Measurements from ENCODE around the gene MCUB. TPM values are rescaled to one million over a fixed set of nuclear protein-coding genes. Genes with fewer than 3 reads are reported as not detected.

Gene MCUB
- total RNA-seq, 2 donors from 2014 or later = 25.9 to 27.7 TPM

- intact Hi-C loops (cut with DNase I) = no loop called here
- ATAC-seq (peak; percentile 44 to 69), DNase-seq (no peak)
These were observed 51.1 kb downstream of the MCUB start for GRCh38 chr4:109611045-109611646.

DNA sequence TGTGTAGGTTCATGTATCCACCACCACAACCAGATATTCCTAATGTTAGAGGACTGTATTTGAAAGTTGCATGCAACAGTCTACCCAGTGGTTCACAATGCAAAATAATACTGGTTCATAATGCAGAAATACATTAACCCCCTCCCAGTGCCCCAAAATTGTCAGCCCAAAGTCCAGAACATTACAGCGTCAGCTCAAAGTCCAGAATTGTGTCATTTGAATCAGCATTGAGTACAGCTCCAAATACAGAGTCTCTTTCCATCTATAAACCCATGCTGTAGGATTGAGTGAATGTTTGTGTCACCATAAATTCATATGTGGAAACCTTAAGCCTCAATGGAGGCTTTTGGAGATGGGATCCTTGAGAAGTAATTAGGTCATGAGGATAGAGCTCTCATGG is 54.0 kb downstream of the MCUB start:
- intact Hi-C loops (cut with DNase I) = no loop called here
- no peak for ATAC-seq
- DNase-seq = no peak

- ATAC-seq (no peak), DNase-seq (no peak)
- intact Hi-C loops (cut with DNase I) = no loop called here
These were observed 54.4 kb downstream of the MCUB start for GRCh38 chr4:109614466-109614865.

DNA sequence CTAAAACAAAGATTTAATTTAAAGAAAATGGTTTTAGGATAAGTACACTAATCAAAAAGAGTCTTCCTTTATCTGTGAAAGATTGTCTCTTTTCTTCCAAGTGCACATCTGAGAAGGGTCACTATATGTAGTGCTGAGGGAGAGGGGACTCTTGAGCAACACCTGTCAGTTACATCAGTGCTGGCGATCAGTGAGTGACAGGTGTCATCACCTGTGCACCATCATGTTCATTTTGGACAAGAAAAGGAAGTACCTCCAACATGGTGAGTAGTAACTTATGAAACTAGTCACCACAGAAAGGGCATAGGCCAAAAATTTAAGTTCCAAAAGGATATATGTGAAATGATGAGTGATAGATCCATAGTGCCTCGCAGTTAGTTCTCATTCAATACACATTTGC is 55.7 kb downstream of the MCUB start:
- no peak for ATAC-seq
- intact Hi-C loops (cut with DNase I) = no loop called here
- no peak for DNase-seq

DNA sequence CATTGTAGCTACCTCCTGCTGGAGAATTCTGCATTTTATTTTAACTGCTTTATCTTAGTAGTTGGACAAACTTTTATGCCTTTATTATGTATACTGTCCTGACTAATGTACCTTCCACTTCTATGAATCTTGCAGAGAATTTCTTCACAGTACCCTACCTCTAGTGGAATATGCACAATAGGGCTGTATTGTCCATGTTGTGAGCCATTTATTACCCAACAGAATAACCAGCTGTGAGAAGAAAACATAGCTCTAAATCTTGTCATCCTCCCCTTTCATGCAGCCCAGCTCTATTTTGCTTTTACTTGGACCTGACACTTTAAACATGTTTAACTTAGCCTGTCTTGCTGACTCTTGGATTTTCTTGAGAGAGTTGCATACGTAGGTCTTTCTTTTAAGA is 56.2 kb downstream of the MCUB start:
- intact Hi-C loops (cut with DNase I) = no loop called here
- no peak for ATAC-seq
- no peak for DNase-seq

GRCh38 chr4:109622626-109623025 is 62.6 kb downstream of the MCUB start:
- intact Hi-C loops (cut with DNase I) = no loop called here
- DNase-seq (no peak), ATAC-seq (no peak)

DNA sequence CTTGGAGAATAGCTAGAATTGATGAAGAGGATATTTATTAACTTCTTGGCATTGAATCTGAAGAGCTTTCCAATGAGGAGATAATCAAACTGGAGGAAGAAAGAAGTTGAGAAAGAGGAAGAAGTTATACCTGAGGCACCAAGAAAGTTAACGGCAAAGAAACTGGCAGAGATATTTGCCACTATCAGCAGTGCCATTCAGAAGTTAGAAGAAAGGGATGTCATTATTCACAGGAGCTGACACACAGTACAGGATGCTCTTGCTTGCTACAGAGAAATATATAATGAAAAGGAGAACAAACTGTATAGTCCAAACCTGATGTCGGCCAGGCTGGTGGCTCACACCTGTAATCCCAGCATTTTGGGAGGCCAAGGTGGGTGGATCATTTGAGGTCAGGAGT is 64.5 kb downstream of the MCUB start:
- ATAC-seq (no peak), DNase-seq (no peak)
- intact Hi-C loops (cut with DNase I) = no loop called here

- intact Hi-C loops (cut with DNase I) = no loop called here
- ATAC-seq (no peak), DNase-seq (no peak)
These were observed 67.3 kb downstream of the MCUB start for GRCh38 chr4:109627361-109627760.

DNA sequence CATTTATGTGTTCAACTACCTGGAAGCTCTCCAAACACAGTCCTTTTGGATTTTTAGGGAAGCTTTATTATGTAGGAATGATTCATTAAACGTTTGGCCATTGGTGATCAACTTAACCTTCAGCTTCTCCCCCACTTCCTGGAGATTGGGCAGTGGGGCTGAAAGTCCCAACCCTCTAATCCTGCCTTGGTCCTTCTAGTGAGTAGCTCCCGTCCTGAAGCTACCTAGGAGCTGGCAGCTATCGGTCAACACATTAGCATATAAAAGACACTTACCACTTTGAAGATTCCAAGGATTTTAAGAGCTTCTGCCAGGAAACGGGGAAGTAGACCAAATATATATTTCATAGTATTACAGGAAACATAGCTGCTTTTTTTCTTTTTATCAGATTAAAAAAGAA is 69.7 kb downstream of the MCUB start:
- intact Hi-C loops (cut with DNase I) = no loop called here
- no peak for DNase-seq

GRCh38 chr4:109631532-109632108 is 71.6 kb downstream of the MCUB start:
- intact Hi-C loops (cut with DNase I) = no loop called here
- peak in 1 of 2 donors; percentile 93 for ATAC-seq
- peak; percentile 45 for DNase-seq

More for the DNA sequence above, 69.7 kb downstream of the MCUB start:
- no peak for ATAC-seq

DNA sequence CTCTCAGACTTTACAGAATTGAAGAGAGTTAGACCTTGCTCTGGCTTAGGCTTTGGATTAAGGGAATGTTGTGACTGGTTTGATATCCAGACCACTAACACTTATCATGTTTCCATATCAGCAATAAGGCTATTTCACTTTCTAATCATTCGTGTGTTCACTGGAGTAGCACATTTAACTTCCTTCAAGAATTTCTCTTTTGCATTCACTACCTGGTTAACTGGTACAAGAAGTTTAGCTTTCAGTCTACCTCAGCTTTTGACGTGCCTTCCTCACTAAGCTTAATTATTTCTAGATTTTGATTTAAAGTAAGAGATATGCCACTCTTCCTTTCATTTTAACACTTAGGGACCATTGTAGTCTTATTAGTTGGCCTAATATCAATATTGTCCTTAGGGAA is 80.6 kb downstream of the MCUB start:
- DNase-seq (no peak), ATAC-seq (no peak)
- intact Hi-C loops (cut with DNase I) = no loop called here

GRCh38 chr4:109645874-109646710 is 86.0 kb downstream of the MCUB start:
- DNase-seq = no peak
- ATAC-seq = peak; percentile 72 to 91
- intact Hi-C loops (cut with DNase I) = loop anchor here in 1 of 2 donors (5.0 kb wide), 1 partner anchor 39 kb away; no protein-coding TSS in a partner anchor

DNA sequence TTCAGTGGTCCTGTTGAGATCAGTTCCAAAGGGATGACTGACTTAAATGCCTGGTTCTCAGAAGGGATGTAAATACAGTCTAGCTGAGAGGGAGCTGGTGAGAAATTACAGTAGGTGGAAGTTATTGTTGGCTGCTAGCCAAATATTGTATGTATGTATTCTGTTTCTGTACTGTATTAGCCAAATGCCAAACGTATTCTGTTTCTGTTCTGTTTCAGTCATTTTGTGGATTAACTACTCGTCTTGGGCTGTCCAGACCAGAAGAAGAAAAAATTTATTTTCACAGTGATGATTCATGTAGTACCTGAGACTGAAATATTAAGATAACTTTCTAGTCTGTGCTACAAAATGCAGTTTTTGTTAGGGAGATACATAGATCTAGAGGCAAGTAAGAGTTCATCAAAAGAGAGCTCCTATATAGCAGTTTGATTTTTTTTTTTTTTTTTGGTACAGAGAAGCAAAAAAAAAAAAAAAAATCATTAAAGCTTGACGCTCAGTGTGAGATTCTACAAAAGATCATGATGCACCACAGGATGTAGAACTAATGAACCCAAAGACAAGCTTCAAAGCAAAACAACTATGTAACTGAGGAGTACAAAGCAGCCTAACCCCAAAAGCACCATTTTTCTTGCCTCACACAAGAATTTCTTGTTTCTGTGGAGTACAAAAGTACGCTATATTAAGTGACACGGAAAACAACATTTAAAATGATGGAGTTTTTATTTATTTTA is 88.4 kb downstream of the MCUB start:
- ATAC-seq = peak in 1 of 2 donors; percentile 64
- DNase-seq = no peak
- intact Hi-C loops (cut with DNase I) = loop anchor here in 1 of 2 donors (5.0 kb wide), 1 partner anchor 41 kb away; no protein-coding TSS in a partner anchor

GRCh38 chr4:109648997-109649575 is 89.0 kb downstream of the MCUB start:
- ATAC-seq (no peak), DNase-seq (no peak)
- intact Hi-C loops (cut with DNase I) = loop anchor here in 1 of 2 donors (5.0 kb wide), 1 partner anchor 42 kb away; no protein-coding TSS in a partner anchor

DNA sequence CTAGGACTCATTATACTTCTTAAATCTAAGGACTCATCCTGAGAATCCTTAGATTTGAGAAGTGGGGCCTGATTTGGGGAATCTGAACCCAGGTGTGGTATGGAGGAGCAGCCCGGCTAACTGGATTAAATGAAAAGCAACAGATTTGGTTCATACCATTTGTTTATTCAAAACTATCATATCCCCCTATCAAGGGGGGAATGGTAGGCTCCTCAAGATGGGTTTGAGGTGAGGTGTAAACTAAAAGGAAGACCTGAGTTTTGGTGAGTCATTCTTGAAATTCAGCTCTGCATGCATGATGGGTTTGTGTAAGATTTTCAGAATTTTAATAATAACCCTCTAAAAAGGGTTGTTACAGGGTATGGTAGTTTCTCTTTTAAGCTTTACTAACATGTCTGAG is 89.8 kb downstream of the MCUB start:
- intact Hi-C loops (cut with DNase I) = loop anchor here in 1 of 2 donors (5.0 to 10.0 kb wide), 2 partner anchors 43 to 85 kb away; partner anchors contain the start of gene MCUB
- DNase-seq (no peak), ATAC-seq (no peak)

- intact Hi-C loops (cut with DNase I) = loop anchor here in 1 of 2 donors (5.0 to 10.0 kb wide), 2 partner anchors 91 to 223 kb away; partner anchors contain the start of genes MCUB and SEC24B
- DNase-seq (no peak), ATAC-seq (no peak)
These were observed 95.3 kb downstream of the MCUB start for GRCh38 chr4:109655396-109655795.

DNA sequence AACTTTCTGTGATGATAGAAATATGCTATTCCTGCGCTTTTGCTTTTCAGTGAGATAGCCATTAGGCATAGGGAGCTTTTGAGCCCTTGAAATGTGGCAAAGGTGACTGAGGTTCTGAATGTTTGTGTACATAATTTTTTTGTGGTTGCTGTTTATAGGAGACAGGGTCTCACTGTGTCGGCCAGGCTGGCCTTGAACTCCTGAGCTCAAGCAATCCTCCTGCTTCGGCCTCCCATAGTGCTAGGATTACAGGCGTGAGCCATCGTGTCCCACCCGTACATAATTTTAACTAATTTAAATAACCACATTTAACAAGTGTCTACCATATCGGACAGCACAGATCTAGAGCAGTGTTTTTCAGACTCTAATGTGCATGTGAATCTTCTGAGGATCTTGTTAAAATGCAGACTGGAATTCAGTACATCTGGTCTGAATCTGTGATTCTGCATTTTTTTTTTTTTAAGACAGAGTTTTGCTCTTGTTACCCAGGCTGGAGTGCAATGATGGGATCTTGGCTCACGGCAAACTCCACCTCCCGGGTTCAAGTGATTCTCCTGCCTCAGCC is 97.9 kb downstream of the MCUB start:
- intact Hi-C loops (cut with DNase I) = loop anchor here in 1 of 2 donors (5.0 to 10.0 kb wide), 2 partner anchors 93 to 226 kb away; partner anchors contain the start of genes MCUB and SEC24B
- DNase-seq (no peak), ATAC-seq (no peak)

DNA sequence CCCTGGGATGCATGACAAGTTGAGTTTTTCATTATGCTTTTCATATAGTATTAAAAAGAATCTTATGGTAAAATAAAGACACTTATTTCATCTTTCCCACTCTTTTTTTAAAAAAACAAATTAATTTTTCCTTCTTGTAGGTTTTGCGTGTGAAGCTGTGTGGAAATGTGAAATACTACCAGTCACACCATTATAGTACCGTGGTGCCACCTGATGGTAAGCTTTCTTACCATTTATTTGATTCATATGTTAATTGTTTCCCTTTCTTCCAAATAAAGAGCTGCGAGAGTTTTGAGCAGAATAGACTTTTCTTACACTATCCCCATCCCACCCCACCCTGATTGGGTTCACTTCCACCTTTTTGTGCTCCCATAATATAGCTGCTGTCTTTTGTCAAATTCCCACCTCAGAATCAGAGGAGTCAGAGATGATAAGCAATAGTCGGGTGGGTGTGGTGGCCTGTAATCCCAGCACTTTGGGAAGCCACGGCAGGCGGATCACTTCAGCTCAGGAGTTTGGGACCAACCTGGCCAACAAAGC is 98.9 kb downstream of the MCUB start:
- no peak for DNase-seq
- intact Hi-C loops (cut with DNase I) = loop anchor here in 1 of 2 donors (5.0 to 10.0 kb wide), 2 partner anchors 94 to 227 kb away; partner anchors contain the start of genes MCUB and SEC24B
- no peak for ATAC-seq

Measured in left cardiac atrium (tissue), 4 donors.